GM12878 (cell line): ENCODE results near the gene DIS3L2.

Source experiments
- CBX5 ChIP-seq: sonication (generic); IDR thresholded peaks from 2 replicates; pipeline ENCODE4 v1.6.1; 2016; ENCODE audit warnings: low read depth, moderate library complexity, mild to moderate bottlenecking, inconsistent platforms
- POLR2AphosphoS5 ChIP-seq: IDR thresholded peaks from 2 replicates; pipeline ENCODE4 v1.6.1; 2011; ENCODE audit warnings: mild to moderate bottlenecking, low read length, inconsistent platforms
- TF ChIP-seq, protein P1 (sequence below), 3 experiments: IDR thresholded peaks in 2 of 3; conservative IDR thresholded peaks in 1 of 3; 2 replicates each; pipeline ENCODE4 v1.5.1; 2011; ENCODE audit warnings: low read depth in 3 of 3, low read length in 3 of 3, mild to moderate bottlenecking in 3 of 3, control low read depth in 2 of 3, moderate library complexity in 2 of 3, inconsistent platforms in 1 of 3, mixed read lengths in 1 of 3; ENCODE audit not compliant: control insufficient read depth in 2 of 3, insufficient read depth in 1 of 3; ENCODE audit errors: extremely low read depth in 1 of 3
- TF ChIP-seq, protein P2 (sequence below): IDR thresholded peaks from 2 replicates; pipeline ENCODE4 v1.6.1; 2012; ENCODE audit warnings: mild to moderate bottlenecking, low read depth, low read length
- TF ChIP-seq, protein P3 (sequence below): IDR thresholded peaks from 2 replicates; pipeline ENCODE4 v1.6.1; 2012; ENCODE audit warnings: improper control_type of control experiment, low read depth, low read length; ENCODE audit not compliant: insufficient replicate concordance

DNA sequence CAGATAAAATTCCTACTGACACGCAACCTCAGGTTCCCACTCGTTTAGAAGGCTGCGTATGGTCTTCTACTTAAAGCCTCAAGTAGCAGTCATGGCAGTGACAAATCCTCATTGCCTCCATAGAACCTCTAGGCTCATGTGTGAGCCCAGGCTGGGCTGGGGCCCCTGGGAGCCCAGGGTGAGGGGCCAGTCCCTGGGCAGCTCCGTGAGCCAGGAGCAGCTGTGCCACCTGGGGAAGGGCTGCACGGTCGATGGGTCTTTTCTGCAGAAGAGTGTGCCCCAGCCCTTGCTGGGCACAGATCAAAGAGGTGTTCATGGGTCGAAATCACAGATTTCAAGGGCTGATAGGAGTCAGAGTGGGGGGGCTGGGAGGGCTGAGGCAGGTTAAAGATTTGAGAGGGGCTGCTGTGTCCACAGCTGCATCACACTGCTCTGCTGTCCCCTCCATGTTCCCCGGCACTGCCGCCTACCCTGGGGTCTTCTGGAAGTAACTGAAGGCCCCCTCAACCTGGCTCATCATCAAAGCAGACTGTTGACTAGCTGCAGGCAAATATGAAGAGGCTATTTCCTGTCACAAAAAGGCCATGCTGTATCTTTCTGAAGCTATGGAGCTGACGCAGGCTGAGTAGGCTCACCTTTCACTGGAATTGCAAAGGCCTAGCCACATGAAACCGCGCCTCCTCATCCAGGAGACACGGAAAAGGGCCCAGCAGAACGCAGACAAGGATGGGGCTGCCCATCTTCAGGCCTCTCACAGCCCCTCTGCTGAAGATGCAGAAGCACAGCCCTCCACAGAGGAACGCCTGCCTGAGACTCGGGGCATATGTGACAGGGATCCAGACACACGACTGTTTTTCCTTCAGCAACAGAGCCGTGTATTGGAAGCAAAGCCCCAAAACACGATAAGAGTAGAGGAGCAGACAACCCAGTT is 381.4 kb downstream of the DIS3L2 start:
- TF ChIP-seq, protein P1, sequence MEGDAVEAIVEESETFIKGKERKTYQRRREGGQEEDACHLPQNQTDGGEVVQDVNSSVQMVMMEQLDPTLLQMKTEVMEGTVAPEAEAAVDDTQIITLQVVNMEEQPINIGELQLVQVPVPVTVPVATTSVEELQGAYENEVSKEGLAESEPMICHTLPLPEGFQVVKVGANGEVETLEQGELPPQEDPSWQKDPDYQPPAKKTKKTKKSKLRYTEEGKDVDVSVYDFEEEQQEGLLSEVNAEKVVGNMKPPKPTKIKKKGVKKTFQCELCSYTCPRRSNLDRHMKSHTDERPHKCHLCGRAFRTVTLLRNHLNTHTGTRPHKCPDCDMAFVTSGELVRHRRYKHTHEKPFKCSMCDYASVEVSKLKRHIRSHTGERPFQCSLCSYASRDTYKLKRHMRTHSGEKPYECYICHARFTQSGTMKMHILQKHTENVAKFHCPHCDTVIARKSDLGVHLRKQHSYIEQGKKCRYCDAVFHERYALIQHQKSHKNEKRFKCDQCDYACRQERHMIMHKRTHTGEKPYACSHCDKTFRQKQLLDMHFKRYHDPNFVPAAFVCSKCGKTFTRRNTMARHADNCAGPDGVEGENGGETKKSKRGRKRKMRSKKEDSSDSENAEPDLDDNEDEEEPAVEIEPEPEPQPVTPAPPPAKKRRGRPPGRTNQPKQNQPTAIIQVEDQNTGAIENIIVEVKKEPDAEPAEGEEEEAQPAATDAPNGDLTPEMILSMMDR (IDR thresholded peaks at IDR 0.05 in 2 of 3, conservative IDR thresholded peaks at IDR 0.05 in 1 of 3; ENCODE audit: control insufficient read depth in 2 of 3, extremely low read depth in 1 of 3, insufficient read depth in 1 of 3, low read depth in 3 of 3, low read length in 3 of 3) = no peak
- TF ChIP-seq, protein P2, sequence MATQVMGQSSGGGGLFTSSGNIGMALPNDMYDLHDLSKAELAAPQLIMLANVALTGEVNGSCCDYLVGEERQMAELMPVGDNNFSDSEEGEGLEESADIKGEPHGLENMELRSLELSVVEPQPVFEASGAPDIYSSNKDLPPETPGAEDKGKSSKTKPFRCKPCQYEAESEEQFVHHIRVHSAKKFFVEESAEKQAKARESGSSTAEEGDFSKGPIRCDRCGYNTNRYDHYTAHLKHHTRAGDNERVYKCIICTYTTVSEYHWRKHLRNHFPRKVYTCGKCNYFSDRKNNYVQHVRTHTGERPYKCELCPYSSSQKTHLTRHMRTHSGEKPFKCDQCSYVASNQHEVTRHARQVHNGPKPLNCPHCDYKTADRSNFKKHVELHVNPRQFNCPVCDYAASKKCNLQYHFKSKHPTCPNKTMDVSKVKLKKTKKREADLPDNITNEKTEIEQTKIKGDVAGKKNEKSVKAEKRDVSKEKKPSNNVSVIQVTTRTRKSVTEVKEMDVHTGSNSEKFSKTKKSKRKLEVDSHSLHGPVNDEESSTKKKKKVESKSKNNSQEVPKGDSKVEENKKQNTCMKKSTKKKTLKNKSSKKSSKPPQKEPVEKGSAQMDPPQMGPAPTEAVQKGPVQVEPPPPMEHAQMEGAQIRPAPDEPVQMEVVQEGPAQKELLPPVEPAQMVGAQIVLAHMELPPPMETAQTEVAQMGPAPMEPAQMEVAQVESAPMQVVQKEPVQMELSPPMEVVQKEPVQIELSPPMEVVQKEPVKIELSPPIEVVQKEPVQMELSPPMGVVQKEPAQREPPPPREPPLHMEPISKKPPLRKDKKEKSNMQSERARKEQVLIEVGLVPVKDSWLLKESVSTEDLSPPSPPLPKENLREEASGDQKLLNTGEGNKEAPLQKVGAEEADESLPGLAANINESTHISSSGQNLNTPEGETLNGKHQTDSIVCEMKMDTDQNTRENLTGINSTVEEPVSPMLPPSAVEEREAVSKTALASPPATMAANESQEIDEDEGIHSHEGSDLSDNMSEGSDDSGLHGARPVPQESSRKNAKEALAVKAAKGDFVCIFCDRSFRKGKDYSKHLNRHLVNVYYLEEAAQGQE = no peak
- TF ChIP-seq POLR2AphosphoS5 (no peak), CBX5 (no peak)
- TF ChIP-seq, protein P3, sequence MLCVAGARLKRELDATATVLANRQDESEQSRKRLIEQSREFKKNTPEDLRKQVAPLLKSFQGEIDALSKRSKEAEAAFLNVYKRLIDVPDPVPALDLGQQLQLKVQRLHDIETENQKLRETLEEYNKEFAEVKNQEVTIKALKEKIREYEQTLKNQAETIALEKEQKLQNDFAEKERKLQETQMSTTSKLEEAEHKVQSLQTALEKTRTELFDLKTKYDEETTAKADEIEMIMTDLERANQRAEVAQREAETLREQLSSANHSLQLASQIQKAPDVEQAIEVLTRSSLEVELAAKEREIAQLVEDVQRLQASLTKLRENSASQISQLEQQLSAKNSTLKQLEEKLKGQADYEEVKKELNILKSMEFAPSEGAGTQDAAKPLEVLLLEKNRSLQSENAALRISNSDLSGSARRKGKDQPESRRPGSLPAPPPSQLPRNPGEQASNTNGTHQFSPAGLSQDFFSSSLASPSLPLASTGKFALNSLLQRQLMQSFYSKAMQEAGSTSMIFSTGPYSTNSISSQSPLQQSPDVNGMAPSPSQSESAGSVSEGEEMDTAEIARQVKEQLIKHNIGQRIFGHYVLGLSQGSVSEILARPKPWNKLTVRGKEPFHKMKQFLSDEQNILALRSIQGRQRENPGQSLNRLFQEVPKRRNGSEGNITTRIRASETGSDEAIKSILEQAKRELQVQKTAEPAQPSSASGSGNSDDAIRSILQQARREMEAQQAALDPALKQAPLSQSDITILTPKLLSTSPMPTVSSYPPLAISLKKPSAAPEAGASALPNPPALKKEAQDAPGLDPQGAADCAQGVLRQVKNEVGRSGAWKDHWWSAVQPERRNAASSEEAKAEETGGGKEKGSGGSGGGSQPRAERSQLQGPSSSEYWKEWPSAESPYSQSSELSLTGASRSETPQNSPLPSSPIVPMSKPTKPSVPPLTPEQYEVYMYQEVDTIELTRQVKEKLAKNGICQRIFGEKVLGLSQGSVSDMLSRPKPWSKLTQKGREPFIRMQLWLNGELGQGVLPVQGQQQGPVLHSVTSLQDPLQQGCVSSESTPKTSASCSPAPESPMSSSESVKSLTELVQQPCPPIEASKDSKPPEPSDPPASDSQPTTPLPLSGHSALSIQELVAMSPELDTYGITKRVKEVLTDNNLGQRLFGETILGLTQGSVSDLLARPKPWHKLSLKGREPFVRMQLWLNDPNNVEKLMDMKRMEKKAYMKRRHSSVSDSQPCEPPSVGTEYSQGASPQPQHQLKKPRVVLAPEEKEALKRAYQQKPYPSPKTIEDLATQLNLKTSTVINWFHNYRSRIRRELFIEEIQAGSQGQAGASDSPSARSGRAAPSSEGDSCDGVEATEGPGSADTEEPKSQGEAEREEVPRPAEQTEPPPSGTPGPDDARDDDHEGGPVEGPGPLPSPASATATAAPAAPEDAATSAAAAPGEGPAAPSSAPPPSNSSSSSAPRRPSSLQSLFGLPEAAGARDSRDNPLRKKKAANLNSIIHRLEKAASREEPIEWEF = no peak
